HG03520 (cell line): ENCODE data around the gene LSM6.

ENCODE experiments used
- ATAC-seq: cut with Tn5 transposase; IDR thresholded peaks from one replicate; pipeline ENCODE4 v1.9.1; 2021; ENCODE audit warnings: mild to moderate bottlenecking, moderate library complexity; ENCODE audit not compliant: unreplicated experiment

Gene LSM6

GRCh38 chr4:146183209-146183608, 7.7 kb downstream of the LSM6 start:
- ATAC-seq = no peak

- no peak for ATAC-seq
Measured at GRCh38 chr4:146186041-146186440, 10.5 kb downstream of the LSM6 start.

- no peak for ATAC-seq
Measured at GRCh38 chr4:146186596-146186995, 11.1 kb downstream of the LSM6 start.

- no peak for ATAC-seq
Measured at GRCh38 chr4:146190456-146190855, 14.9 kb downstream of the LSM6 start.

- no peak for ATAC-seq
Measured at GRCh38 chr4:146191766-146192458, 16.4 kb downstream of the LSM6 start.

- ATAC-seq = no peak
Measured at GRCh38 chr4:146193628-146194027, 18.1 kb downstream of the LSM6 start.

- ATAC-seq = no peak
Measured at GRCh38 chr4:146194212-146194611, 18.7 kb downstream of the LSM6 start.

GRCh38 chr4:146202665-146203064, 27.1 kb downstream of the LSM6 start:
- no peak for ATAC-seq

GRCh38 chr4:146207410-146207809, 31.9 kb downstream of the LSM6 start:
- ATAC-seq = no peak

- ATAC-seq = no peak
Measured at GRCh38 chr4:146210890-146211289, 35.4 kb downstream of the LSM6 start.

GRCh38 chr4:146211440-146211839, 35.9 kb downstream of the LSM6 start:
- no peak for ATAC-seq

GRCh38 chr4:146212781-146213180, 37.3 kb downstream of the LSM6 start:
- no peak for ATAC-seq

- no peak for ATAC-seq
Measured at GRCh38 chr4:146214238-146214637, 38.7 kb downstream of the LSM6 start, which contains the start of gene REELD1. Gene REELD1, plus strand, starts transcription at chr4:146214538. Its CDS starts 2,415 bp downstream, at chr4:146216953.

- ATAC-seq = no peak
Measured at GRCh38 chr4:146222313-146222712, 46.8 kb downstream of the LSM6 start.

GRCh38 chr4:146224326-146224966, 48.9 kb downstream of the LSM6 start:
- ATAC-seq = no peak

- ATAC-seq = no peak
Measured at GRCh38 chr4:146229406-146229805, 53.9 kb downstream of the LSM6 start.

GRCh38 chr4:146232131-146232722, 56.7 kb downstream of the LSM6 start:
- no peak for ATAC-seq

GRCh38 chr4:146235654-146236177, 60.2 kb downstream of the LSM6 start:
- no peak for ATAC-seq

GRCh38 chr4:146236216-146236615, 60.7 kb downstream of the LSM6 start:
- ATAC-seq = no peak

- ATAC-seq = no peak
Measured at GRCh38 chr4:146237092-146237491, 61.6 kb downstream of the LSM6 start.

- no peak for ATAC-seq
Measured at GRCh38 chr4:146238107-146238506, 62.6 kb downstream of the LSM6 start.
